ENCODE results near the gene DUSP9.

DNA sequence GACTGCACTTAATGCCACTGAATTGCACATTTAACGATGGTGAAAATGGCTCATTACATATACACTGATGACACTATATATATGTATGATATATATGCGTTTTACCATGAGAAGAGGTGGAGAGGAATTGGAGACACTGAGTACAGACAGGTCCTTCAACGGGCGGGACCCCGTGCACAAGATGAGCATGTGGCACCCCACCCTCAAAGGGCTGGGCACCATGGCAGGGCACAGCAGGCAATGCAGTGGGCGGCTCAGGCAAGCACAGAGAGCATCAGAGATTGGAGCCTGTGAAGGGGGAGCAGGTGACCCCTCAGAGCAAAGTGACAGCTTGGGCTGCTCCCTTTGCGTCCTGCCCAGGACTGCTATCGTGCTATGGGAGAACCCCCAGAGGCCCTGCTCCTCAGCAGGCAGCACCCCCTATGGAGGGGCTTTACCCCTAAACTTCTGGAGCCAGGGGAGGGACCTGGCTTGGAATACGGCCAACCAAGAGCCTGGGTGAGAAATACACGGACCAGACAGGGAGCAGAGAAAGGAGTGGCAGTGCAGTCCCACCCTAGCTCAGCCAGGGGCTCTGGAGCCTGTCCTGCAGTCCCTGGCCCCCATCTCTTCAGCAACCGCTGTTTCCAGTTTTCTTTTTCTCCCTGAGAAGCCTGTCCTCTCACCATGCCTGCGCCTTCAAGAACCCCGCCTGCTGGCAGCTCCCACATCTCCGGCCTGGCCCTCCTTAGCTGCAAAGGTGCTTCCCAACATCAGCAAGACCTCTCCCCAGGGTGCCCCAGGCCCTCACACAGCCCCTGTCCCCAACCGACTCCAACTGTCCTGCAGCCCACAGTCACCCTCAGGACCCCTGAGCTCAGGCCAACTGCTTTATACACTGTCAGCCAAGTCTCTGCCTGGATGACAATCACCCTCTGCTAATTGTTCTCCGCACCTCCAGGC lies 51.2 kb downstream of the DUSP9 start:
- TF ChIP-seq, protein P1, sequence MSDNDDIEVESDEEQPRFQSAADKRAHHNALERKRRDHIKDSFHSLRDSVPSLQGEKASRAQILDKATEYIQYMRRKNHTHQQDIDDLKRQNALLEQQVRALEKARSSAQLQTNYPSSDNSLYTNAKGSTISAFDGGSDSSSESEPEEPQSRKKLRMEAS (IDR thresholded peaks at IDR 0.05; ENCODE audit: insufficient read depth, insufficient read length): no peak
- TF ChIP-seq POLR2A (IDR thresholded peaks at IDR 0.05; ENCODE audit: low read depth, low read length) (no peak), MYC (IDR thresholded peaks at IDR 0.05; ENCODE audit: low read depth, low read length) (no peak), GATA2 (IDR thresholded peaks at IDR 0.05; ENCODE audit: insufficient read depth, insufficient read length, low read depth, low read length) (no peak), EZH2 (IDR thresholded peaks at IDR 0.05; ENCODE audit: borderline replicate concordance, low read depth, low read length, severe bottlenecking) (no peak)
- TF ChIP-seq, protein P2, sequence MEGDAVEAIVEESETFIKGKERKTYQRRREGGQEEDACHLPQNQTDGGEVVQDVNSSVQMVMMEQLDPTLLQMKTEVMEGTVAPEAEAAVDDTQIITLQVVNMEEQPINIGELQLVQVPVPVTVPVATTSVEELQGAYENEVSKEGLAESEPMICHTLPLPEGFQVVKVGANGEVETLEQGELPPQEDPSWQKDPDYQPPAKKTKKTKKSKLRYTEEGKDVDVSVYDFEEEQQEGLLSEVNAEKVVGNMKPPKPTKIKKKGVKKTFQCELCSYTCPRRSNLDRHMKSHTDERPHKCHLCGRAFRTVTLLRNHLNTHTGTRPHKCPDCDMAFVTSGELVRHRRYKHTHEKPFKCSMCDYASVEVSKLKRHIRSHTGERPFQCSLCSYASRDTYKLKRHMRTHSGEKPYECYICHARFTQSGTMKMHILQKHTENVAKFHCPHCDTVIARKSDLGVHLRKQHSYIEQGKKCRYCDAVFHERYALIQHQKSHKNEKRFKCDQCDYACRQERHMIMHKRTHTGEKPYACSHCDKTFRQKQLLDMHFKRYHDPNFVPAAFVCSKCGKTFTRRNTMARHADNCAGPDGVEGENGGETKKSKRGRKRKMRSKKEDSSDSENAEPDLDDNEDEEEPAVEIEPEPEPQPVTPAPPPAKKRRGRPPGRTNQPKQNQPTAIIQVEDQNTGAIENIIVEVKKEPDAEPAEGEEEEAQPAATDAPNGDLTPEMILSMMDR (IDR thresholded peaks at IDR 0.05; ENCODE audit: extremely low read depth in 1 of 2, insufficient read depth in 1 of 2, low read depth in 1 of 2, low read length in 2 of 2): no peak
